ENCODE measurements around the gene KDM5B. TPM values are rescaled to one million over a fixed set of nuclear protein-coding genes. Genes with fewer than 3 reads are reported as not detected.

The KDM5B gene
- total RNA-seq, 1 experiment from 2014 or later: 33.3 TPM

- DNase-seq (ENCODE audit: low read depth): no peak
These were observed 96.1 kb downstream of the KDM5B start for GRCh38 chr1:202711949-202712635.

GRCh38 chr1:202710070-202711045 is 97.9 kb downstream of the KDM5B start, which contains the start of gene SYT2:
Gene SYT2 (minus strand): TSS chr1:202710454. CDS start chr1:202605772, 104,682 bp downstream.
- no peak for DNase-seq (ENCODE audit: low read depth)

GRCh38 chr1:202709276-202710041 is 98.8 kb downstream of the KDM5B start:
- DNase-seq (ENCODE audit: low read depth): no peak

- DNase-seq (ENCODE audit: low read depth): no peak
These were observed 99.6 kb downstream of the KDM5B start for GRCh38 chr1:202708456-202709275.

GRCh38 chr1:202706851-202707250 is 101.4 kb downstream of the KDM5B start:
- DNase-seq (ENCODE audit: low read depth): no peak

GRCh38 chr1:202704601-202705000 is 103.6 kb downstream of the KDM5B start:
- DNase-seq (ENCODE audit: low read depth): no peak

GRCh38 chr1:202703191-202703590 is 105.0 kb downstream of the KDM5B start:
- no peak for DNase-seq (ENCODE audit: low read depth)

GRCh38 chr1:202702088-202702487 is 106.1 kb downstream of the KDM5B start:
- no peak for DNase-seq (ENCODE audit: low read depth)

GRCh38 chr1:202701200-202701599 is 107.0 kb downstream of the KDM5B start:
- DNase-seq (ENCODE audit: low read depth): no peak

GRCh38 chr1:202700061-202700460 is 108.2 kb downstream of the KDM5B start:
- no peak for DNase-seq (ENCODE audit: low read depth)

- DNase-seq (ENCODE audit: low read depth): peak; percentile 55
These were observed 109.9 kb downstream of the KDM5B start for GRCh38 chr1:202698276-202698675.

GRCh38 chr1:202697038-202697437 is 111.2 kb downstream of the KDM5B start:
- no peak for DNase-seq (ENCODE audit: low read depth)

GRCh38 chr1:202694314-202694713 is 113.9 kb downstream of the KDM5B start:
- DNase-seq (ENCODE audit: low read depth): no peak

- DNase-seq (ENCODE audit: low read depth): peak; percentile 59
These were observed 115.2 kb downstream of the KDM5B start for GRCh38 chr1:202692959-202693555.

GRCh38 chr1:202691816-202692215 is 116.4 kb downstream of the KDM5B start:
- no peak for DNase-seq (ENCODE audit: low read depth)

- no peak for DNase-seq (ENCODE audit: low read depth)
These were observed 118.5 kb downstream of the KDM5B start for GRCh38 chr1:202689493-202690342.

- DNase-seq (ENCODE audit: low read depth): no peak
These were observed 119.1 kb downstream of the KDM5B start for GRCh38 chr1:202689082-202689481.

- DNase-seq (ENCODE audit: low read depth): no peak
These were observed 119.8 kb downstream of the KDM5B start for GRCh38 chr1:202688401-202688800.

- no peak for DNase-seq (ENCODE audit: low read depth)
These were observed 120.4 kb downstream of the KDM5B start for GRCh38 chr1:202687798-202688197.

GRCh38 chr1:202687370-202687769 is 120.9 kb downstream of the KDM5B start:
- no peak for DNase-seq (ENCODE audit: low read depth)

All from RPMI7951 (cell line).